Activated T-helper 2 cell treated with anti-CD3 and anti-CD28 coated beads, Interferon-gamma antibody, Interleukin-2, Interleukin-4, amounts not matched to agents 10 μg/mL and 5 μg/mL and 100 μg/mL, durations not matched to agents 14 hours and 24 hours and 36 hours (primary cell): Measurements from ENCODE around the gene FFAR1. TPM values are rescaled to one million over a fixed set of nuclear protein-coding genes. Genes with fewer than 3 reads are reported as not detected.
"Not testable (repeated sequence)": the region's sequence is repeated elsewhere in the genome, so short reads cannot be mapped to it uniquely, and the experiment has no call there.

ENCODE experiments used
- DNase-seq: peaks from one replicate; pipeline ENCODE4 v3.0.0; 2021; ENCODE audit warnings: low spot score
- H3K27ac Mint-ChIP-seq: one replicate; pipeline ENCODE4 v1.8.0; 2021; ENCODE audit warnings: mixed read lengths
- H3K27me3 Mint-ChIP-seq: one replicate; pipeline ENCODE4 v1.8.0; 2021; ENCODE audit warnings: low read depth, mixed read lengths
- H3K36me3 Mint-ChIP-seq: one replicate; pipeline ENCODE4 v1.8.0; 2021; ENCODE audit warnings: low read depth, mixed read lengths
- H3K4me1 Mint-ChIP-seq: one replicate; pipeline ENCODE4 v1.8.0; 2021; ENCODE audit warnings: low read depth, mixed read lengths
- H3K4me3 Mint-ChIP-seq: one replicate; pipeline ENCODE4 v1.8.0; 2021; ENCODE audit warnings: low read depth, mild to moderate bottlenecking, moderate library complexity, mixed read lengths
- H3K9me3 Mint-ChIP-seq: one replicate; pipeline ENCODE4 v1.8.0; 2021; ENCODE audit warnings: mixed read lengths
- intact Hi-C: fragments of 100-400 bp; cut with micrococcal nuclease; formaldehyde crosslinking; loops from one replicate; pipeline ENCODE4 v1.15.1; 2023
- total RNA-seq: library from RNA; stranded (reverse); gene quantifications from 2 replicates; pipeline ENCODE4 v1.2.3, GENCODE V29; 2022

FFAR1 gene
- total RNA-seq, 1 donor from 2014 or later, result 0.09 TPM

- no peak overlapping the region for H3K27ac Mint-ChIP-seq
- intact Hi-C loops, result no loop called here
- H3K27me3 Mint-ChIP-seq, result peaks cover 10% of the 10 kb centered on the region
- no peak for DNase-seq
- no peaks in the 10 kb centered on the region for H3K36me3 Mint-ChIP-seq
- peaks cover 9% of the 10 kb centered on the region for H3K4me1 Mint-ChIP-seq
- H3K9me3 Mint-ChIP-seq, result no peaks in the 10 kb centered on the region
- no peak overlapping the region for H3K4me3 Mint-ChIP-seq
Measured at GRCh38 chr19:35362261-35363000, 14.7 kb downstream of the FFAR1 start.

GRCh38 chr19:35363001-35363590, 15.4 kb downstream of the FFAR1 start:
- no peak overlapping the region for H3K27ac Mint-ChIP-seq
- H3K4me3 Mint-ChIP-seq, result no peak overlapping the region
- H3K27me3 Mint-ChIP-seq, result peaks cover 17% of the 10 kb centered on the region
- DNase-seq, result no peak
- intact Hi-C loops, result no loop called here
- H3K4me1 Mint-ChIP-seq, result peaks cover 4% of the 10 kb centered on the region
- no peaks in the 10 kb centered on the region for H3K36me3 Mint-ChIP-seq
- H3K9me3 Mint-ChIP-seq, result no peaks in the 10 kb centered on the region

DNA sequence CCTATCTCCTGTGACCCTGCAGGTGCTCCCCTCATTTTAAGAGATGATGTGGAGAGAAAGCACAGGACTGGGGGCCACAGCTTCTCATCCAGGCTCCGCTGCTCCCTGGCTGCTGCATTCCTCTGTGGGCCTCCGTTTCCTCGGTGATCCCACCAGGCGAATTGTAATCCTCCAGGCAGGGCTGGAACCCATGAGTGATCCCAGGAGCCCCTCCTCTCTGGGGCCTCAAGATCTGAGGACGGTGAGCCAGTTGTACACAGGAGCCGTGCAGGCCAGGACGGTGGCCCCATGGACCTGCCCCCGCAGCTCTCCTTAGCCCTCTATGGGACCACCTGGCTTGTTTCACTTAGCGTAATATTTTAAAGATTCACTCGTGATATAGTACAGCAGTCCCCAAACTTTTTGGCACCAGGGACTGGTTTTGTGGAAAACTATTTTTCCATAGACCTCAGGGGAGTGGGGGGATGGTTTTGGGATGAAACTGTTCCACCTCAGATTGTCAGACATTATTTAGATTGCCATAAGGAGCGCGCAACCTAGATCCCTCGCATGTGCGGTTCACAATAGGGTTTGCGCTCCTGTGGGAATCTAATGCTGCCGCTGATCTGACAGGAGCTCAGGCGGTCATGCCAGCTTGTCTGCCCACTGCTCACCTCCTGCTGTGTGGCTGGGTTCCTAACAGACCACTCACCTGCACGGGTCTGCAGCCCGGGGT, 16.2 kb downstream of the FFAR1 start:
- H3K27ac Mint-ChIP-seq, result no peak overlapping the region
- no peak for DNase-seq
- no peaks in the 10 kb centered on the region for H3K9me3 Mint-ChIP-seq
- H3K4me3 Mint-ChIP-seq, result no peak overlapping the region
- no peaks in the 10 kb centered on the region for H3K4me1 Mint-ChIP-seq
- intact Hi-C loops, result no loop called here
- no peaks in the 10 kb centered on the region for H3K36me3 Mint-ChIP-seq
- peaks cover 25% of the 10 kb centered on the region for H3K27me3 Mint-ChIP-seq

DNA sequence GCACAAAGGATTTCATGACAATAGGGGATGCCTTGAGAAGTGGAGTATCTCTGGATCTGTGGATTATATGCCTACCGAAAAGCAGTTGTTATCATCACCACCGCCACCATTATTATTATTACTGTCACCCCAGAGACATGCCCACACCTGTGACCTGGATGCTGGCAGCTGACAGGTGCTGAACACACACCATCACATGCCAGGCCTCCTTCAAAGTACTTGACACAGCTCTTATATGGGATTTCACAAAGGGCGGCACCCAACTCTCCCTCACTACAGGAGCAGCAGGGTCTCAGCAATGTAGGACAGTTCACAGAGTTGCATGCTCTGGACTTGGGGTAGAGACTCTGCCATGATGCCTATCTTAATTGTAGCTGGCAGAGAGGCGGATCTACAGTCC, 17.6 kb downstream of the FFAR1 start:
- intact Hi-C loops, result no loop called here
- Mint-ChIP-seq H3K27ac (no peak overlapping the region), H3K4me1 (no peaks in the 10 kb centered on the region), H3K9me3 (no peaks in the 10 kb centered on the region), H3K36me3 (no peaks in the 10 kb centered on the region), H3K27me3 (peaks cover 31% of the 10 kb centered on the region), H3K4me3 (no peak overlapping the region)
- no peak for DNase-seq

DNA sequence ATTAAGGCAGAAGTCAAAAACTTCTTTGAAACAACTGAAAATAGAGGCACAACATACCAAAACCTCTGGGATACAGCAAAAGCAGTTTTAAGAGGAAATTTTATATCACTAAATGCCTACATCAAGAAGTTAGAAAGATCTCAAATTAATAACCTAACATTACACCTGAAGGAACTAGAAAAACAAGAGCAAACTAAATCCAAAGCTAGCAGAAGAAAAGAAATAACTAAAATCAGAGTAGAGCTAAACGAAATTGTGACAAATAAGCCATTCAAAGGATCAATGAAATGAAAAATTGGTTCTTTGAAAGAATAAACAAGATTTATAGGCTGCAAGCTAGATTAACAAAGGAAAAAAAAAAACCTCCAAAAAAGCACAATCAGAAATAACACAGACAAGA, 20.7 kb downstream of the FFAR1 start:
- H3K4me1 Mint-ChIP-seq, result no peaks in the 10 kb centered on the region
- H3K9me3 Mint-ChIP-seq, result no peaks in the 10 kb centered on the region
- no peak overlapping the region for H3K27ac Mint-ChIP-seq
- no peak for DNase-seq
- intact Hi-C loops, result no loop called here
- no peak overlapping the region for H3K4me3 Mint-ChIP-seq
- H3K36me3 Mint-ChIP-seq, result no peaks in the 10 kb centered on the region
- peaks cover 29% of the 10 kb centered on the region for H3K27me3 Mint-ChIP-seq

- Mint-ChIP-seq H3K4me1 (peaks cover 4% of the 10 kb centered on the region), H3K36me3 (no peaks in the 10 kb centered on the region), H3K27me3 (peaks cover 29% of the 10 kb centered on the region), H3K9me3 (no peaks in the 10 kb centered on the region), H3K4me3 (no peak overlapping the region), H3K27ac (no peak overlapping the region)
- no peak for DNase-seq
- intact Hi-C loops, result no loop called here
Measured at GRCh38 chr19:35369522-35369921, 21.8 kb downstream of the FFAR1 start.

DNA sequence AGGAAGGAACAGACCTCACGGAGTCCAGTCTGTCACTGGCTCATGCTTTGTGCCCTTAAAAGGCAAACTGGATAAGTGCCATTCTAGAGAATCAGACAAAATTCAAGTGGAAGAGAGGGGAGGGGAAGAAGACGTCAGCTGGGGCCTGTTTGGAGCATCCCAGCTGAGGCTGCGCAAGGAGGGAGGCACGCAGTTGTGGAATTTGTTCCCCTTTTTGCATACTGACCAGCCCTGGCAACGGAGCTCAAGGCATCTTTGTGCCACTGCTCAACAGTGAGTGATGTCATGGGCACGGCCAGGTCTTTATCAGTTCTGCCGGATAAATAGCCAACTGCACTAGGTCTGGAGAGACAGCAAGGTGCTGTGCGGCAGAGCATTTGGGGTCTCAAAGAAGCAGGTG, 23.0 kb downstream of the FFAR1 start, which contains the start of gene GPR42:
Gene GPR42, plus strand, starts transcription at position 347 of the 400 bp plus-strand sequence. CDS start 292 bp downstream, outside the sequence.
- Mint-ChIP-seq H3K9me3 (no peaks in the 10 kb centered on the region), H3K27me3 (peaks cover 27% of the 10 kb centered on the region), H3K36me3 (no peaks in the 10 kb centered on the region), H3K4me3 (no peak within 1 kb of the TSS), H3K27ac (no peak within 1 kb of the TSS), H3K4me1 (peaks cover 14% of the 10 kb centered on the region)
- no peak for DNase-seq
- intact Hi-C loops, result no loop called here

DNA sequence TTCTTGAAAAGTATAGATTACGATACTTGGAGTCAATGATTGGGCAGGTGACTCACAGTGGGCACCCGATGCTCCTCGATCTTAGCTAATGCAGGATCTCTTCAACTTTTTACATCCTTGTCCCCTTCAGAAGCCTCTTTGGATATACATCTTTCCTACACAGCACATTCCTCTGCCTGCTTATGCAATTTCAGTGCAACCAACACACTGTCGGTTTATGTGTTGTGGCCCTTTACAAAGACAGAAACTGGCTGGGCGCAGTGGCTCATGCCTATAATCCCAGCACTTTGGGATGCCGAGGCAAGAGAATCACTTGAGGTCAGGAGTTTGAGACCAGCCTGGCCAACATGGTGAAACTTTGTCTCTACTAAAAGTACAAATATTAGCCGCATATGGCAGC, 25.8 kb downstream of the FFAR1 start:
- intact Hi-C loops, result no loop called here
- H3K27ac Mint-ChIP-seq, result no peak overlapping the region
- no peak for DNase-seq
- no peaks in the 10 kb centered on the region for H3K9me3 Mint-ChIP-seq
- H3K36me3 Mint-ChIP-seq, result no peaks in the 10 kb centered on the region
- no peak overlapping the region for H3K4me3 Mint-ChIP-seq
- peaks cover 12% of the 10 kb centered on the region for H3K27me3 Mint-ChIP-seq
- H3K4me1 Mint-ChIP-seq, result peaks cover 16% of the 10 kb centered on the region

DNA sequence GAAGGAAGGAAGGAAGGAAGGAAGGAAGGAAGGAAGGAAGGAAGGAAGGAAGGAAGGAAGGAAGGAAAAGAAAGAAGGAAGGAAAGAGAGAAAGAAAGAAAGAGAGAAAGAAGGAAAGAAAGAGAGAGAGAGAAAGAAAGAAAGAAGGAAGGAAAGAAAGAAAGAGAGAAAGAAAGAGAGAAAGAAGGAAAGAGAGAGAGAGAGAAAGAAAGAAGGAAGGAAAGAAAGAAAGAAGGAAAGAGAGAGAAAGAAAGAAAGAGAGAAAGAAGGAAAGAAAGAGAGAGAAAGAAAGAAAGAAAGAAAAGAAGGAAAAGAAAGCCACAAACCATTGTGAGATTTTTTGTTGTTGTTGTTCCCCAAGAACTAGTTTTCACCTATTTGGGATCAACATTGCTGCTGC, 26.3 kb downstream of the FFAR1 start:
- H3K9me3 Mint-ChIP-seq, DNase-seq, H3K27me3 Mint-ChIP-seq, H3K36me3 Mint-ChIP-seq, intact Hi-C loops, H3K27ac Mint-ChIP-seq, H3K4me3 Mint-ChIP-seq: not testable (repeated sequence)
- H3K4me1 Mint-ChIP-seq, result peaks cover 16% of the 10 kb centered on the region

DNA sequence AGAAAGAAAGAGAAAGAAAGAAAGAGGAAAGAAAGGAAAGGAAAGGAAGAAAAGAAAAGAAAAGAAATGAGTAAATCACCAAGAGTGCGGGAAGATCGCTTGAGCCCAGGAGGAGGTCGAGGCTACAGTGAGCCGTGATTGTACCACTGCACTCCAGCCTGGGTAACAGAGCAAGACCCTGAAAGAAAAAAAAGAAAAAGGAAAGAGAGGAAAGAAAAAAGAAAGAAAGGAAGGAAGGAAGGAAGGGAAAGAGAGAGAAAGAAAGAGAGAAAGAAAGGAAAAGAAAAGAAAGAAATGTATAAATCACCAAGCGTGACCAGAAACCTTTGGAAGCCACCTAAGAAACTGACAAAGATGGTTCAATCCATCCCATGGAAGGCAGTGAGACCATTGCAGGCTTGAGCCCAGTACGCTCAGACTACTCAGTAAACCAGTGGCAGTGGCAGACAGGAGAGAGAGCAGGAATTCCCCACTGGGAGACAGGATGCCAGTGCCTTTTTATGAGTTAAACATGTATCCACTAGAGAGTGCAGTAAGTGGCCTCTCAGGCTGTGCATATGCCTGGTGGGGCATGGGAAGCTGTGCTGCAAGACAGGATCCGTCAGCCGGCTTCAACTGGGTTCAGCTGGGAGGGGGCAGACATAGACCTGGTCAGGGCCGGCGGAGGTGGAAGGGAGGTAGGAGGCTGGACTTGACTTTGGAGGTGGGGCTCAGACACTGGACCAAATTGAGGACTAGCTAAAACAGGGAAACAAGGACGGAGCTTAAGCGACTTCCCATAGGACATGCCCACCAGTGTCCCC, 28.0 kb downstream of the FFAR1 start:
- Mint-ChIP-seq H3K4me3 (no peak overlapping the region), H3K9me3 (no peaks in the 10 kb centered on the region), H3K27me3 (peaks cover 9% of the 10 kb centered on the region), H3K4me1 (peaks cover 16% of the 10 kb centered on the region), H3K36me3 (no peaks in the 10 kb centered on the region), H3K27ac (no peak overlapping the region)
- intact Hi-C loops, result loop anchor here (1.0 kb wide), 1 partner anchor 30 kb away; no protein-coding TSS in a partner anchor
- DNase-seq, result no peak

- Mint-ChIP-seq H3K9me3 (no peaks in the 10 kb centered on the region), H3K27me3 (peaks cover 13% of the 10 kb centered on the region), H3K36me3 (no peaks in the 10 kb centered on the region), H3K4me1 (peaks cover 17% of the 10 kb centered on the region), H3K4me3 (no peak overlapping the region), H3K27ac (no peak overlapping the region)
- intact Hi-C loops, result no loop called here
- DNase-seq, result no peak
Measured at GRCh38 chr19:35377656-35378055, 30.0 kb downstream of the FFAR1 start.

DNA sequence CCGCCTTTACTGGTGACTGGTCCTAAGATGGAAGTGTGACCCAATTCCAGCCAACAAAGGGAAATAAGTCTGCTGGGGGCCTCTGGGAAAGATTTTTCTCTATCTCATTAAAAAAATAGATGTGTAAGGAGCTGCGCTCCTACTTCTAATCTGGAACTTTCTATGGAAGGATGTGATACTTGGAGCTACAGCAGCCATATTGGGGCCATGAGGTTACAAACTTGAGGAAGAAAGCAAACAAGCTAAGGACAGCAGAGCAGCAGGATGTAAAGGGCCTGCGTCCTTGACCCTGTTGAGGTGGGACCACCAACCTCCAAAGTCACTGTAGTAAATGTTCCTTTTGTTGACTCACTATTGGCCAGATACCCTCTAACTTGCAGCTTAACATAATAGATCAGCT, 30.7 kb downstream of the FFAR1 start:
- H3K27me3 Mint-ChIP-seq, result peaks cover 13% of the 10 kb centered on the region
- no peak for DNase-seq
- intact Hi-C loops, result no loop called here
- no peaks in the 10 kb centered on the region for H3K36me3 Mint-ChIP-seq
- no peak overlapping the region for H3K4me3 Mint-ChIP-seq
- no peak overlapping the region for H3K27ac Mint-ChIP-seq
- no peaks in the 10 kb centered on the region for H3K9me3 Mint-ChIP-seq
- H3K4me1 Mint-ChIP-seq, result peaks cover 17% of the 10 kb centered on the region
